Tibial nerve (tissue), 4 donors: ENCODE measurements around the gene PRKAR1B. TPM values are rescaled to one million over a fixed set of nuclear protein-coding genes. Genes with fewer than 3 reads are reported as not detected.
"Not testable (repeated sequence)": the region's sequence is repeated elsewhere in the genome, so short reads cannot be mapped to it uniquely, and the experiment has no call there.

Experiments
- DNase-seq, 2 donors: peaks; one replicate each; pipeline ENCODE4 v3.0.0-alpha.2; 2019; ENCODE audit warnings: low spot score in 2 of 2
- H3K27ac ChIP-seq, 4 donors: fragments of 200-600 bp; sonication (generic) in 3 of 4; one replicate each; pipeline ENCODE4 v1.5.1; 2017 to 2019; ENCODE audit warnings: mild to moderate bottlenecking in 1 of 4
- H3K27me3 ChIP-seq, 2 donors: fragments of 200-600 bp; sonication (generic) in 1 of 2; one replicate each; pipeline versions ENCODE4 v1.5.1 to v1.6.0; 2017 to 2019
- H3K36me3 ChIP-seq, 3 donors: fragments of 200-600 bp; sonication (generic); one replicate each; pipeline ENCODE4 v1.5.1; 2018 to 2019
- H3K4me1 ChIP-seq, 4 donors: fragments of 200-600 bp; sonication (generic) in 3 of 4; one replicate each; pipeline ENCODE4 v1.5.1; 2017 to 2019
- H3K4me3 ChIP-seq, 4 donors: fragments of 200-600 bp; sonication (generic) in 3 of 4; one replicate each; pipeline ENCODE4 v1.5.1; 2017 to 2019; ENCODE audit warnings: mild to moderate bottlenecking in 1 of 4, moderate library complexity in 1 of 4
- H3K9me3 ChIP-seq, 4 donors: fragments of 200-600 bp; sonication (generic) in 3 of 4; one replicate each; pipeline ENCODE4 v1.5.1; 2017 to 2019
- EP300 ChIP-seq, 2 donors: sonication (generic); formaldehyde crosslinking; IDR thresholded peaks; one replicate each; pipeline ENCODE4 v1.6.1; 2017; ENCODE audit warnings: antibody characterized with exemption in 2 of 2, mild to moderate bottlenecking in 1 of 2
- POLR2A ChIP-seq, 2 donors: fragments of 450-650 bp; IDR thresholded peaks; one replicate each; pipeline ENCODE4 v1.6.1; 2017; ENCODE audit warnings: antibody characterized with exemption in 2 of 2, mild to moderate bottlenecking in 2 of 2, moderate library complexity in 2 of 2
- WGBS, 2 donors: methylation state at CpG; one replicate each; pipeline ENCODE4 v1.1.5; 2018; 5-methylcytosine and 5-hydroxymethylcytosine counted together
- total RNA-seq, 4 donors: library from RNA; depleted of rRNA; stranded (reverse); fragments of >200 nt; gene quantifications; one replicate each; pipeline ENCODE4 v1.1.0, GENCODE V29; 2016
- TF ChIP-seq, protein P1 (sequence below), 5 experiments: fragments of 200-600 bp in 3 of 5; fragments of 450-650 bp in 2 of 5; sonication (generic) in 3 of 5; IDR thresholded peaks; one replicate each; pipeline ENCODE4 v1.5.1; 2016 to 2019; ENCODE audit warnings: antibody characterized with exemption in 5 of 5, mild to moderate bottlenecking in 3 of 5, moderate library complexity in 2 of 5

PRKAR1B gene
- total RNA-seq, 4 donors from 2014 or later = 2.7 to 12.3 (median 4.8) TPM

DNA sequence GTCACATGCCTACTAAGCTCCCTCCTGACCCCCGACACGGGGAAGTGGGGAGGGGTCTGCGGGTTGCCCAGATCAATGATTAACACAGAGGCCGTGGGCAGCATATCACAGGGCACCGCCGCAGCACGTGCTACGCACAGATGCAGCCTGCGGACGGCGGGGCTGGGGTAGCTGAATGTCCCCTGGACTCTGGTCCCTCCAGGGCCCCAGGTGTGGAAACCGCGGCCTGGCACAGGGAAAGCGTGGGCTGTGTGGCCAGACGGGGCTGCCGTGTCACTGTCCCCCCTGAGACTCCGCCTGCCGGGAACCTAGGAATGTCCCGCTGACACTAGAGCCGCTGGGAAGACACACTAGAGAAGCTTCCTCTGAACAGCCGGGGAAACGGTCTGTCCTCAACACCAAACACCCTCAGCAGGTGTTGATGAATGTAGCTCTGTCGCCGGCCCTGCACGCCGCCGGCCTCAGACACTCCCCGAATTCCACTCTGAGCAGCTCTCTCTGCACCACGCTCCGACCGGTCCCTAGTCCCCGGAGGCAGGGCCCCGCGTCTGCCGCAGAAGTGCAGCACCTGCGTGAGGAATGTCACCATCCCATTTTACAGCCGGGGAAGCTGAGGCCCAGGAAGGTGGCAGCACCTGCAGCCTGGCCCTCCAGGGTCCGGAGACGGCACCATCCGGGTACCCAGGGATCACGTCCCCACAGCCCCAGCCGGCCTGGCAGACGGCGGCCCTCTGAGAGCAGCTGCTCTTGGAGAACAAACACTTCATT, 174.0 kb downstream of the PRKAR1B start:
- H3K36me3 ChIP-seq = peaks cover 0 to 7% (median 0%) of the 10 kb centered on the region in 3 donors
- TF ChIP-seq POLR2A (IDR thresholded peaks at IDR 0.05) = no peak
- TF ChIP-seq, protein P1, sequence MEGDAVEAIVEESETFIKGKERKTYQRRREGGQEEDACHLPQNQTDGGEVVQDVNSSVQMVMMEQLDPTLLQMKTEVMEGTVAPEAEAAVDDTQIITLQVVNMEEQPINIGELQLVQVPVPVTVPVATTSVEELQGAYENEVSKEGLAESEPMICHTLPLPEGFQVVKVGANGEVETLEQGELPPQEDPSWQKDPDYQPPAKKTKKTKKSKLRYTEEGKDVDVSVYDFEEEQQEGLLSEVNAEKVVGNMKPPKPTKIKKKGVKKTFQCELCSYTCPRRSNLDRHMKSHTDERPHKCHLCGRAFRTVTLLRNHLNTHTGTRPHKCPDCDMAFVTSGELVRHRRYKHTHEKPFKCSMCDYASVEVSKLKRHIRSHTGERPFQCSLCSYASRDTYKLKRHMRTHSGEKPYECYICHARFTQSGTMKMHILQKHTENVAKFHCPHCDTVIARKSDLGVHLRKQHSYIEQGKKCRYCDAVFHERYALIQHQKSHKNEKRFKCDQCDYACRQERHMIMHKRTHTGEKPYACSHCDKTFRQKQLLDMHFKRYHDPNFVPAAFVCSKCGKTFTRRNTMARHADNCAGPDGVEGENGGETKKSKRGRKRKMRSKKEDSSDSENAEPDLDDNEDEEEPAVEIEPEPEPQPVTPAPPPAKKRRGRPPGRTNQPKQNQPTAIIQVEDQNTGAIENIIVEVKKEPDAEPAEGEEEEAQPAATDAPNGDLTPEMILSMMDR (IDR thresholded peaks at IDR 0.05) = no peak
- no peak for TF ChIP-seq EP300 (IDR thresholded peaks at IDR 0.05)
- 79 to 84% methylated on average over 41 to 44 of the region's 44 CpGs for WGBS, 2 donors
- DNase-seq = no peak
- no peak overlapping the region for H3K4me3 ChIP-seq
- H3K9me3 ChIP-seq = no peaks in the 10 kb centered on the region
- H3K27me3 ChIP-seq = no peaks in the 10 kb centered on the region
- H3K4me1 ChIP-seq = no peaks in the 10 kb centered on the region
- H3K27ac ChIP-seq = no peak overlapping the region

DNA sequence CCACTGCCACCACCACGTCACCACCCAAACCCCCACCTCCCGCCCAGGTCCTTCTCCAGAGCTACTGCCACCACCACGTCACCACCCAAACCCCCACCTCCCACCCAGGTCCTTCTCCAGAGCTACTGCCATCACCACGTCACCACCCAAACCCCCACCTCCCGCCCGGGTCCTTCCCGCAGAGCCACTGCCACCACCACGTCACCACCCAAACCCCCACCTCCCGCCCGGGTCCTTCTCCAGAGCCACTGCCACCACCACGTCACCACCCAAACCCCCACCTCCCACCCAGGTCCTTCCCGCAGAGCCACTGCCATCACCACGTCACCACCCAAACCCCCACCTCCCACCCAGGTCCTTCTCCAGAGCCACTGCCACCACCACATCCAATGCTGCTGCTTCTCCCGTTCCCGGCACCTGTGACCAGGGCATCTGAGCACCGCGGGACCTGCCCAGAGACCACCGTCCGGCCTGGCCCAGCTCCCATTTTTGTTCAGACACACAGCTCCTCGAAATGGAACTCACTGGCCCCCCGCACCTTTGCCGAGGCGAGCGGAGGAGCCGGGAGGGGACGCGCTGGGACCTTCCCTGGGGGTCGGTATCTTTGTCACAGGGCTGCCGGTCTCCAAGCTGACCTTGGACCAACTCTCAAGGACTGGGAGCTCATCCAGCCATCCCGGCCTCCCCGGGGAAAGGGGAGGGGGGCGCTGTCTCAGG, 174.8 kb downstream of the PRKAR1B start:
- H3K4me1 ChIP-seq, H3K9me3 ChIP-seq, H3K27ac ChIP-seq, DNase-seq, H3K4me3 ChIP-seq, H3K36me3 ChIP-seq, H3K27me3 ChIP-seq: not testable (repeated sequence)
- WGBS, 2 donors = 77 to 83% methylated on average over 22 to 26 of the region's 32 CpGs

DNA sequence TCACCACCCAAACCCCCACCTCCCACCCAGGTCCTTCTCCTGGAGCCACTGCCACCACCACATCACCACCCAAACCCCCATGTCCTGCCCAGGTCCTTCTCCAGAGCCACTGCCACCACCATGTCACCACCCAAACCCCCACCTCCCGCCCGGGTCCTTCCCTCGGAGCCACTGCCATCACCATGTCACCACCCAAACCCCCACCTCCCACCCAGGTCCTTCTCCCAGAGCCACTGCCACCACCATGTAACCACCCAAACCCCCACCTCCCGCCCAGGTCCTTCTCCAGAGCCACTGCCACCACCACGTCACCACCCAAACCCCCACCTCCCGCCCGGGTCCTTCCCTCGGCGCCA, 175.5 kb downstream of the PRKAR1B start:
- not testable (repeated sequence) for H3K9me3 ChIP-seq, H3K27ac ChIP-seq, H3K27me3 ChIP-seq, H3K36me3 ChIP-seq, DNase-seq, H3K4me3 ChIP-seq, H3K4me1 ChIP-seq
- WGBS, 2 donors = 76 to 86% methylated on average over 5 to 7 of the region's 9 CpGs

DNA sequence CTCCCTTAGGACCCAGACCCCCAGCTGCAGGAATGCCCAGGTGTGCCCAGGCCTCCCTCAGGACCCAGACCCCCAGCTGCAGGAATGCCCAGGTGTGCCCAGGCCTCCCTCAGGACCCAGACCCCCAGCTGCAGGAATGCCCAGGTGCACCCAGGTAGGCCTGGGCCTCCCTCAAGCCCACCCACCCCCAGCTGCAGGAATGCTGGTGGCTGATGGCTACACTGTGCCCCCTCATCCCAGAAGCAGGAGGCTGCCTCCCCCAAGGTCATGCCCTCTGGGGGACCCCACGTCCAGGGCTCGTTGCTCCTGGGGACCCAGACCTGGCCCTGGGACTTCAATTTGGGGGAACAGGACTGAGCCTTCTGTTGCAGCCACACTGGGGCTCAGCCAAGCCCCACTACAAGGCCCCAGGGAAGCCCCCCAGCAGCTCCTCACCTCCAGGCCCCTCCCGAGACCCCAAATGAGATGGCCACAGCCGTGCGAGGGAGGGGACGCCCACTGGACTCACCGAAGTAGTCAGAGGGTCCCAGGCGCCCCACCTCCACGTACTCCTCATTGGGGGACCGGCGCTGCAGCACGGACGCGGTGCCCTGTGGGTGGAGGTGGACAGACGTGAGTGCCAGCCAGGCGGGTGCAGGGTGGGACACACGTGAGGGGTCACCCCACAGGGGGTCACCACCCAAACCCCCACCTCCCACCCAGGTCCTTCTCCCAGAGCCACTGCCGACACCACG, 176.0 kb downstream of the PRKAR1B start:
- TF ChIP-seq, protein P1 (IDR thresholded peaks at IDR 0.05) = no peak
- TF ChIP-seq POLR2A (IDR thresholded peaks at IDR 0.05) (no peak), EP300 (IDR thresholded peaks at IDR 0.05) (no peak)

DNA sequence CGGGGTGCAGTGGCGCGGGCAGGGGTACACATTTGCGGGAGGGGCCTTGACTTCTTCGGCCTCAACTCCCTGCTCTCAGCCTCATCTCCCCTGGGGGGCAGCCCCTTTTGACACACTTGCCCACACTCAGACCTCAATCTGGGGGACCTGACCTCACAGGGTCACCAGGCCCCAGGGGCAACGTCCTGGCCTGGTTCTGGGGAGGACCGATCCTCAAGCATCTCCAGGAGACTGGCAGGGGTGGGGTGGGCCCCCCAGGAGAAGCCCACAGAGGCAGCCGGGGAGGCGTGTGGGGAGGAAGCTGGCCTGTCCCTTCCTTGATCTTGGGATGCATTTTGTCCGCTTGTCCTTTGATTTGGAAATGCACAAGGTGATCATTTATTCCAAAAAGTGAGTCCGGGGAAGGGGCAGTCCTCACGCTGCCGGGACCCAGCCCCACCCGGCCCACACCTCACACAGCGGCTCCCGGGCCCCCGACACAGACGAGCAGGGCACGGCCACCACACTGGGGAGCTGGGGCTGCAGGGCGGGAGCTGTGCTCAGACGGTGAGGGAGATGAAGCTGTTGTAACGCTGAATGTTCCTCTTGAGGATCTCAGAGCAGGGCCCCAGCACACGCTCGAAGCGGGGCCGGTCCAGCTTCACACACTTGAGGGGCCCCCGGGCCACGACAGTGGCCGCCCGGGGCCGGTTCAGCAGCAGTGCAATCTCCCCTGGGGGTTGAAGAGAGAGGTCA, 177.0 kb downstream of the PRKAR1B start:
- TF ChIP-seq POLR2A (IDR thresholded peaks at IDR 0.05) (no peak), EP300 (IDR thresholded peaks at IDR 0.05) (no peak)
- TF ChIP-seq, protein P1 (IDR thresholded peaks at IDR 0.05) = no peak
- Histone ChIP-seq H3K27ac (no peak overlapping the region), H3K9me3 (peaks cover 0 to 3% (median 0%) of the 10 kb centered on the region in 4 donors), H3K4me1 (no peaks in the 10 kb centered on the region), H3K4me3 (no peak overlapping the region), H3K27me3 (no peaks in the 10 kb centered on the region), H3K36me3 (peaks cover 0 to 7% (median 0%) of the 10 kb centered on the region in 3 donors)
- WGBS, 2 donors = 88 to 89% methylated on average over 30 to 31 of the region's 31 CpGs
- DNase-seq = no peak

More for the DNA sequence above, 176.0 kb downstream of the PRKAR1B start:
- H3K9me3 ChIP-seq = peaks cover 0 to 3% (median 0%) of the 10 kb centered on the region in 4 donors
- no peaks in the 10 kb centered on the region for H3K4me1 ChIP-seq
- 91 to 92% methylated on average over 19 of the region's 19 CpGs for WGBS, 2 donors
- H3K36me3 ChIP-seq = peaks cover 0 to 7% (median 0%) of the 10 kb centered on the region in 3 donors
- H3K27me3 ChIP-seq = no peaks in the 10 kb centered on the region
- no peak overlapping the region for H3K27ac ChIP-seq
- DNase-seq = no peak
- H3K4me3 ChIP-seq = no peak overlapping the region
